HEK293 (cell line): ENCODE measurements around the gene PDE3B.

Experiments used
- KLF9 ChIP-seq: fragments of 450-650 bp; formaldehyde crosslinking; IDR thresholded peaks from 2 replicates; pipeline ENCODE4 v1.5.1; 2016; ENCODE audit warnings: missing biosample characterization, missing genetic modification characterization, low read depth
- MYNN ChIP-seq: fragments of 450-650 bp; formaldehyde crosslinking; IDR thresholded peaks from 2 replicates; pipeline ENCODE4 v1.5.1; 2016; ENCODE audit warnings: missing biosample characterization, missing genetic modification characterization, borderline replicate concordance
- PRDM1 ChIP-seq: fragments of 450-650 bp; formaldehyde crosslinking; IDR thresholded peaks from 2 replicates; pipeline ENCODE4; 2016; ENCODE audit warnings: missing biosample characterization, missing genetic modification characterization
- ZNF133 ChIP-seq: fragments of 450-650 bp; formaldehyde crosslinking; IDR thresholded peaks from 2 replicates; pipeline ENCODE4 v1.5.1; 2016; ENCODE audit warnings: missing biosample characterization, missing genetic modification characterization
- ZNF24 ChIP-seq: fragments of 450-650 bp; formaldehyde crosslinking; IDR thresholded peaks from 2 replicates; pipeline ENCODE4 v1.5.1; 2016; ENCODE audit warnings: missing biosample characterization, missing genetic modification characterization
- ZNF274 ChIP-seq, 2 experiments: fragments of 200-500 bp in 1 of 2; fragments of 450-650 bp in 1 of 2; sonication (Bioruptor generic) in 1 of 2; formaldehyde crosslinking in 1 of 2; IDR thresholded peaks; 2 replicates each; pipeline versions ENCODE4 v1.5.1 to v1.6.1; 2014 to 2016; ENCODE audit warnings: borderline replicate concordance in 1 of 2, inconsistent platforms in 1 of 2, low read length in 1 of 2, missing biosample characterization in 1 of 2, missing genetic modification characterization in 1 of 2
- ZNF311 ChIP-seq: fragments of 450-650 bp; formaldehyde crosslinking; IDR thresholded peaks from 2 replicates; pipeline ENCODE4 v1.5.1; 2017; ENCODE audit warnings: missing biosample characterization, missing genetic modification characterization, borderline replicate concordance
- ZNF423 ChIP-seq: fragments of 450-650 bp; formaldehyde crosslinking; IDR thresholded peaks from 2 replicates; pipeline ENCODE4 v1.5.1; 2016; ENCODE audit warnings: missing biosample characterization, missing genetic modification characterization
- ZNF473 ChIP-seq: fragments of 450-650 bp; formaldehyde crosslinking; IDR thresholded peaks from 2 replicates; pipeline ENCODE4 v1.5.1; 2017; ENCODE audit warnings: missing biosample characterization, missing genetic modification characterization
- ZNF768 ChIP-seq: fragments of 450-650 bp; formaldehyde crosslinking; IDR thresholded peaks from 2 replicates; pipeline ENCODE4 v1.5.1; 2018; ENCODE audit warnings: missing biosample characterization, mild to moderate bottlenecking, missing genetic modification characterization
- TF ChIP-seq, protein P1 (sequence below): fragments of 450-650 bp; formaldehyde crosslinking; IDR thresholded peaks from 2 replicates; pipeline ENCODE4 v1.5.1; 2016; ENCODE audit warnings: missing biosample characterization, missing genetic modification characterization
- TF ChIP-seq, protein P2 (sequence below): fragments of 450-650 bp; formaldehyde crosslinking; IDR thresholded peaks from 2 replicates; pipeline ENCODE4 v1.5.1; 2016; ENCODE audit warnings: missing biosample characterization, missing genetic modification characterization
- TF ChIP-seq, protein P3 (sequence below): fragments of 450-650 bp; formaldehyde crosslinking; conservative IDR thresholded peaks from 2 replicates; pipeline ENCODE4 v1.5.1; 2016; ENCODE audit warnings: low read depth, missing biosample characterization, missing genetic modification characterization
- TF ChIP-seq, protein P4 (sequence below): fragments of 450-650 bp; formaldehyde crosslinking; IDR thresholded peaks from 2 replicates; pipeline ENCODE4 v1.5.1; 2016; ENCODE audit warnings: missing biosample characterization, missing genetic modification characterization

DNA sequence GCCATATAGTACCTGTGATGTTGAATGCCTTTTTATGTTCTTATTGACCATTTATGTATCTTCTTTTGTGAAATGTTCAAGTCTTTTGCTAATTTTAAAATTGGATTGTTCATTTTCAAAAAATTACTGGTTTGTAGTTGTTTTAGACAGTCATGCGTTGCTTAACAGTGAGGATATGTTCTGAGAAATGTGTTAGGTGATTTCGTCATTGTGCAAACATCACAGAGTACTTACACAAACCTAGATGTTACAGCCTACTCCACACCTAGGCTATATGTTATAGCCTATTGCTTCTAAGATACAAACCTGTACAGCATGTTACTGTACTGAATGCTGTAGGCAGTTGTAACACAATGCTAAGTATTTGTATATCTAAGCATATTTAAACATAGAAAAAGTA lies 32.5 kb downstream of the PDE3B start:
- TF ChIP-seq, protein P1, sequence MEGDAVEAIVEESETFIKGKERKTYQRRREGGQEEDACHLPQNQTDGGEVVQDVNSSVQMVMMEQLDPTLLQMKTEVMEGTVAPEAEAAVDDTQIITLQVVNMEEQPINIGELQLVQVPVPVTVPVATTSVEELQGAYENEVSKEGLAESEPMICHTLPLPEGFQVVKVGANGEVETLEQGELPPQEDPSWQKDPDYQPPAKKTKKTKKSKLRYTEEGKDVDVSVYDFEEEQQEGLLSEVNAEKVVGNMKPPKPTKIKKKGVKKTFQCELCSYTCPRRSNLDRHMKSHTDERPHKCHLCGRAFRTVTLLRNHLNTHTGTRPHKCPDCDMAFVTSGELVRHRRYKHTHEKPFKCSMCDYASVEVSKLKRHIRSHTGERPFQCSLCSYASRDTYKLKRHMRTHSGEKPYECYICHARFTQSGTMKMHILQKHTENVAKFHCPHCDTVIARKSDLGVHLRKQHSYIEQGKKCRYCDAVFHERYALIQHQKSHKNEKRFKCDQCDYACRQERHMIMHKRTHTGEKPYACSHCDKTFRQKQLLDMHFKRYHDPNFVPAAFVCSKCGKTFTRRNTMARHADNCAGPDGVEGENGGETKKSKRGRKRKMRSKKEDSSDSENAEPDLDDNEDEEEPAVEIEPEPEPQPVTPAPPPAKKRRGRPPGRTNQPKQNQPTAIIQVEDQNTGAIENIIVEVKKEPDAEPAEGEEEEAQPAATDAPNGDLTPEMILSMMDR (tag by site-specific recombination), result no peak
- TF ChIP-seq KLF9 (tag by site-specific recombination) (no peak), ZNF133 (no peak), ZNF311 (tag by site-specific recombination) (no peak), ZNF274 (IDR thresholded peaks at IDR 0.05; ENCODE audit: low read length) (no peak), ZNF274 (tag by site-specific recombination; IDR thresholded peaks at IDR 0.05; ENCODE audit: borderline replicate concordance) (no peak), ZNF473 (tag by site-specific recombination) (no peak), MYNN (no peak), ZNF423 (no peak), ZNF768 (no peak), PRDM1 (tag by site-specific recombination) (no peak), ZNF24 (tag by site-specific recombination) (no peak)
- TF ChIP-seq, protein P2, sequence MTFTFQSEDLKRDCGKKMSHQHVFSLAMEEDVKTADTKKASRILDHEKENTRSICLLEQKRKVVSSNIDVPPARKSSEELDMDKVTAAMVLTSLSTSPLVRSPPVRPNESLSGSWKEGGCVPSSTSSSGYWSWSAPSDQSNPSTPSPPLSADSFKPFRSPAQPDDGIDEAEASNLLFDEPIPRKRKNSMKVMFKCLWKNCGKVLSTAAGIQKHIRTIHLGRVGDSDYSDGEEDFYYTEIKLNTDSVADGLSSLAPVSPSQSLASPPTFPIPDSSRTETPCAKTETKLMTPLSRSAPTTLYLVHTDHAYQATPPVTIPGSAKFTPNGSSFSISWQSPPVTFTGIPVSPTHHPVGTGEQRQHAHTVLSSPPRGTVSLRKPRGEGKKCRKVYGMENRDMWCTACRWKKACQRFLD, result no peak
- TF ChIP-seq, protein P3, sequence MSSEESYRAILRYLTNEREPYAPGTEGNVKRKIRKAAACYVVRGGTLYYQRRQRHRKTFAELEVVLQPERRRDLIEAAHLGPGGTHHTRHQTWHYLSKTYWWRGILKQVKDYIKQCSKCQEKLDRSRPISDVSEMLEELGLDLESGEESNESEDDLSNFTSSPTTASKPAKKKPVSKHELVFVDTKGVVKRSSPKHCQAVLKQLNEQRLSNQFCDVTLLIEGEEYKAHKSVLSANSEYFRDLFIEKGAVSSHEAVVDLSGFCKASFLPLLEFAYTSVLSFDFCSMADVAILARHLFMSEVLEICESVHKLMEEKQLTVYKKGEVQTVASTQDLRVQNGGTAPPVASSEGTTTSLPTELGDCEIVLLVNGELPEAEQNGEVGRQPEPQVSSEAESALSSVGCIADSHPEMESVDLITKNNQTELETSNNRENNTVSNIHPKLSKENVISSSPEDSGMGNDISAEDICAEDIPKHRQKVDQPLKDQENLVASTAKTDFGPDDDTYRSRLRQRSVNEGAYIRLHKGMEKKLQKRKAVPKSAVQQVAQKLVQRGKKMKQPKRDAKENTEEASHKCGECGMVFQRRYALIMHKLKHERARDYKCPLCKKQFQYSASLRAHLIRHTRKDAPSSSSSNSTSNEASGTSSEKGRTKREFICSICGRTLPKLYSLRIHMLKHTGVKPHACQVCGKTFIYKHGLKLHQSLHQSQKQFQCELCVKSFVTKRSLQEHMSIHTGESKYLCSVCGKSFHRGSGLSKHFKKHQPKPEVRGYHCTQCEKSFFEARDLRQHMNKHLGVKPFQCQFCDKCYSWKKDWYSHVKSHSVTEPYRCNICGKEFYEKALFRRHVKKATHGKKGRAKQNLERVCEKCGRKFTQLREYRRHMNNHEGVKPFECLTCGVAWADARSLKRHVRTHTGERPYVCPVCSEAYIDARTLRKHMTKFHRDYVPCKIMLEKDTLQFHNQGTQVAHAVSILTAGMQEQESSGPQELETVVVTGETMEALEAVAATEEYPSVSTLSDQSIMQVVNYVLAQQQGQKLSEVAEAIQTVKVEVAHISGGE (tag by site-specific recombination), result no peak
- TF ChIP-seq, protein P4, sequence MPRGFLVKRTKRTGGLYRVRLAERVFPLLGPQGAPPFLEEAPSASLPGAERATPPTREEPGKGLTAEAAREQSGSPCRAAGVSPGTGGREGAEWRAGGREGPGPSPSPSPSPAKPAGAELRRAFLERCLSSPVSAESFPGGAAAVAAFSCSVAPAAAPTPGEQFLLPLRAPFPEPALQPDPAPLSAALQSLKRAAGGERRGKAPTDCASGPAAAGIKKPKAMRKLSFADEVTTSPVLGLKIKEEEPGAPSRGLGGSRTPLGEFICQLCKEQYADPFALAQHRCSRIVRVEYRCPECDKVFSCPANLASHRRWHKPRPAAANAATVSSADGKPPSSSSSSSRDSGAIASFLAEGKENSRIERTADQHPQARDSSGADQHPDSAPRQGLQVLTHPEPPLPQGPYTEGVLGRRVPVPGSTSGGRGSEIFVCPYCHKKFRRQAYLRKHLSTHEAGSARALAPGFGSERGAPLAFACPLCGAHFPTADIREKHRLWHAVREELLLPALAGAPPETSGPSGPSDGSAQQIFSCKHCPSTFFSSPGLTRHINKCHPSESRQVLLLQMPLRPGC, result no peak
